ENCODE results near the gene SMURF2. TPM values are rescaled to one million over a fixed set of nuclear protein-coding genes. Genes with fewer than 3 reads are reported as not detected.

The SMURF2 gene
- total and polyA plus RNA-seq, 9 donors = 9.9 to 29.0 (median 22.6) TPM

GRCh38 chr17:64622931-64623654, 39.0 kb downstream of the SMURF2 start:
- no peaks in the 10 kb centered on the region for H3K9me3 ChIP-seq
- 67 to 74% (median 70%) methylated on average over 4 of the region's 4 CpGs for WGBS, 3 donors

GRCh38 chr17:64621772-64622171, 40.3 kb downstream of the SMURF2 start:
- H3K27me3 ChIP-seq = no peaks in the 10 kb centered on the region
- 93 to 98% (median 97%) methylated on average over 6 of the region's 6 CpGs for WGBS, 3 donors
- H3K36me3 ChIP-seq = no peaks in the 10 kb centered on the region
- no peaks in the 10 kb centered on the region for H3K9me3 ChIP-seq
- TF ChIP-seq EP300 (IDR thresholded peaks at IDR 0.05) (no peak), CTCF (IDR thresholded peaks at IDR 0.05) (no peak), POLR2A (IDR thresholded peaks at IDR 0.05) (no peak)
- intact Hi-C loops (cut with DNase I) = no loop called here
- peaks cover 1% of the 10 kb centered on the region for H3K4me1 ChIP-seq (ENCODE audit: insufficient read depth)
- H3K4me3 ChIP-seq = no peak overlapping the region
- DNase-seq = no peak
- no peak overlapping the region for H3K27ac ChIP-seq

More at GRCh38 chr17:64622931-64623654, 39.0 kb downstream of the SMURF2 start:
- no peaks in the 10 kb centered on the region for H3K36me3 ChIP-seq
- TF ChIP-seq EP300 (IDR thresholded peaks at IDR 0.05) (no peak), CTCF (IDR thresholded peaks at IDR 0.05) (no peak), POLR2A (IDR thresholded peaks at IDR 0.05) (no peak)
- DNase-seq = no peak
- intact Hi-C loops (cut with DNase I) = no loop called here
- no peak overlapping the region for H3K27ac ChIP-seq
- H3K4me3 ChIP-seq = no peak overlapping the region
- no peaks in the 10 kb centered on the region for H3K27me3 ChIP-seq
- H3K4me1 ChIP-seq (ENCODE audit: insufficient read depth) = peaks cover 3% of the 10 kb centered on the region

- DNase-seq = no peak
- WGBS, 3 donors = 93 to 97% (median 94%) methylated on average over 4 of the region's 4 CpGs
- H3K27me3 ChIP-seq = no peaks in the 10 kb centered on the region
- no peak for TF ChIP-seq CTCF (IDR thresholded peaks at IDR 0.05)
- TF ChIP-seq EP300 (IDR thresholded peaks at IDR 0.05) = no peak
- no peak for TF ChIP-seq POLR2A (IDR thresholded peaks at IDR 0.05)
- intact Hi-C loops (cut with DNase I) = no loop called here
- no peaks in the 10 kb centered on the region for H3K36me3 ChIP-seq
- H3K27ac ChIP-seq = no peak overlapping the region
- no peaks in the 10 kb centered on the region for H3K9me3 ChIP-seq
- no peak overlapping the region for H3K4me3 ChIP-seq
- no peaks in the 10 kb centered on the region for H3K4me1 ChIP-seq (ENCODE audit: insufficient read depth)
Measured at GRCh38 chr17:64618848-64619247, 43.3 kb downstream of the SMURF2 start.

- 96 to 97% (median 96%) methylated on average over 5 of the region's 5 CpGs for WGBS, 3 donors
- DNase-seq = no peak
- no peak for TF ChIP-seq CTCF (IDR thresholded peaks at IDR 0.05)
- no peak for TF ChIP-seq EP300 (IDR thresholded peaks at IDR 0.05)
- TF ChIP-seq POLR2A (IDR thresholded peaks at IDR 0.05) = no peak
- no peak overlapping the region for H3K27ac ChIP-seq
- H3K9me3 ChIP-seq = no peaks in the 10 kb centered on the region
- no peaks in the 10 kb centered on the region for H3K27me3 ChIP-seq
- no peaks in the 10 kb centered on the region for H3K4me1 ChIP-seq (ENCODE audit: insufficient read depth)
- no peak overlapping the region for H3K4me3 ChIP-seq
- intact Hi-C loops (cut with DNase I) = no loop called here
- no peaks in the 10 kb centered on the region for H3K36me3 ChIP-seq
Measured at GRCh38 chr17:64617125-64617780, 44.9 kb downstream of the SMURF2 start.

All from ovary (tissue), 9 donors.